GM23338 (cell line): Measurements from ENCODE around the gene ME3.

Experiments
- CREB1 ChIP-seq: fragments of 250-450 bp; sonication (Bioruptor Pico); IDR thresholded peaks from 2 replicates; pipeline ENCODE4 v1.5.0; 2020; ENCODE audit warnings: low read depth, mild to moderate bottlenecking, moderate library complexity
- CTCF ChIP-seq, 2 experiments: fragments of 200-600 bp in 1 of 2; sonication (generic) in 1 of 2; conservative IDR thresholded peaks; 2 replicates each; pipeline versions ENCODE4 v1.5.1 to v1.6.1; 2016 to 2017; ENCODE audit warnings: antibody characterized with exemption in 2 of 2, low read depth in 2 of 2, mild to moderate bottlenecking in 2 of 2, moderate library complexity in 1 of 2
- EZH2 ChIP-seq: fragments of 200-600 bp; sonication (generic); IDR thresholded peaks from one replicate; pipeline ENCODE4 v1.8.0; 2017; ENCODE audit warnings: antibody characterized with exemption, mild to moderate bottlenecking, low read depth; ENCODE audit not compliant: unreplicated experiment
- EZH2phosphoT487 ChIP-seq: fragments of 200-600 bp; sonication (generic); IDR thresholded peaks from one replicate; pipeline ENCODE4 v1.8.1; 2018; ENCODE audit warnings: antibody characterized with exemption; ENCODE audit not compliant: unreplicated experiment
- JUNB ChIP-seq: IDR thresholded peaks from one replicate; pipeline ENCODE4 v1.6.1; 2016; ENCODE audit warnings: antibody characterized with exemption; ENCODE audit not compliant: unreplicated experiment
- POLR2AphosphoS5 ChIP-seq: IDR thresholded peaks from 2 replicates; pipeline ENCODE4 v1.6.1; 2016; ENCODE audit warnings: antibody characterized with exemption, low read depth
- REST ChIP-seq: IDR thresholded peaks from one replicate; pipeline ENCODE4 v1.6.1; 2018; ENCODE audit warnings: antibody characterized with exemption; ENCODE audit not compliant: unreplicated experiment
- ZNF114 ChIP-seq: fragments of 250-450 bp; sonication (Bioruptor Pico); IDR thresholded peaks from 2 replicates; pipeline ENCODE4 v1.5.0; 2020; ENCODE audit warnings: mild to moderate bottlenecking, moderate library complexity
- ZNF331 ChIP-seq: fragments of 250-450 bp; sonication (Bioruptor Pico); IDR thresholded peaks from 2 replicates; pipeline ENCODE4 v1.5.0; 2020; ENCODE audit warnings: low read depth, mild to moderate bottlenecking, moderate library complexity

GRCh38 chr11:86606836-86607481, 65.5 kb downstream of the ME3 start:
- TF ChIP-seq EZH2phosphoT487, result no peak
- TF ChIP-seq ZNF331 (CRISPR knock-in tag), result no peak
- TF ChIP-seq ZNF114, result no peak
- no peak; a peak in 1 of 4 replicates for TF ChIP-seq CTCF (conservative IDR thresholded peaks at IDR 0.05; ENCODE audit: low read depth in 2 of 2)
- no peak for TF ChIP-seq JUNB
- no peak for TF ChIP-seq EZH2
- no peak for TF ChIP-seq POLR2AphosphoS5
- TF ChIP-seq REST, result no peak
- TF ChIP-seq CREB1 (CRISPR knock-in tag), result no peak
